GM12878 (cell line): ENCODE results near the gene PALMD. TPM values are rescaled to one million over a fixed set of nuclear protein-coding genes. Genes with fewer than 3 reads are reported as not detected.

Experiments used
- ATAC-seq: fragments of 200-7000 bp; cut with Tn5 transposase; 3 replicates; pipeline ENCODE4 v1.9.1; 2020; ENCODE audit warnings: mild to moderate bottlenecking, moderate library complexity
- BruUV-seq: library from RNA; stranded (reverse); fragments of 400-500 nt; replicated peaks from 2 replicates; lab custom pipeline; 2021; lab: Mats Ljungman, UMichigan
- CTCF ChIA-PET: fragments of 300-600 bp; sonication (Branson Sonifier 250); formaldehyde crosslinking; extraction: SDS; loops from one replicate; lab custom pipeline; 2021; ENCODE audit warnings: inconsistent platforms; lab: Yijun Ruan, JAX
- POLR2A ChIA-PET: fragments of 350-600 bp; formaldehyde crosslinking; extraction: SDS; loops from one replicate; lab custom pipeline; 2021; ENCODE audit warnings: inconsistent platforms; lab: Charles Lee
- RAD21 ChIA-PET: fragments of 300-600 bp; sonication (Branson Sonifier 250); formaldehyde crosslinking; loops from one replicate; lab custom pipeline; 2023; ENCODE audit warnings: antibody characterized with exemption; ENCODE audit not compliant: unreplicated experiment; lab: Charles Lee
- SMC1A ChIA-PET: fragments of 300-600 bp; sonication (Branson Sonifier 250); formaldehyde crosslinking; loops from one replicate; lab custom pipeline; 2023; ENCODE audit not compliant: unreplicated experiment, uncharacterized antibody; lab: Charles Lee
- DNase-seq: peaks from one replicate; pipeline ENCODE4 v3.0.0-alpha.2; 2011; ENCODE audit warnings: low read depth, low spot score
- FAIRE-seq: peaks from 3 replicates; lab custom pipeline; 2011; peaks lifted over from hg19 to GRCh38; lab: Jason Lieb, UNC
- H2AFZ ChIP-seq: 2 replicates; pipeline ENCODE4 v1.6.0; 2011; ENCODE audit warnings: low read depth, low read length, control low read depth; ENCODE audit not compliant: control insufficient read depth
- H3K27ac ChIP-seq: 2 replicates; pipeline ENCODE4 v1.5.1; 2011; ENCODE audit warnings: control low read depth; ENCODE audit not compliant: control insufficient read depth, insufficient read depth
- H3K27me3 ChIP-seq, 2 experiments: replicated peaks in 1 of 2; 2 replicates each; pipeline versions ENCODE4 v1.6.0 to v1.6.1; 2011; ENCODE audit warnings: low read length in 1 of 2; ENCODE audit not compliant: control insufficient read depth in 2 of 2, insufficient read depth in 2 of 2
- H3K36me3 ChIP-seq, 2 experiments: 2 replicates each; pipeline ENCODE4 v1.5.1; 2011; ENCODE audit warnings: low read length in 1 of 2; ENCODE audit not compliant: control insufficient read depth in 2 of 2, insufficient read depth in 2 of 2
- H3K4me1 ChIP-seq: 2 replicates; pipeline ENCODE4 v1.6.1; 2011; ENCODE audit warnings: mild to moderate bottlenecking, low read length, moderate library complexity, mixed read lengths; ENCODE audit not compliant: control insufficient read depth, insufficient read depth
- H3K4me2 ChIP-seq: 2 replicates; pipeline ENCODE4 v1.6.0; 2011; ENCODE audit warnings: control low read depth; ENCODE audit not compliant: control insufficient read depth, insufficient read depth
- H3K4me3 ChIP-seq: fragments of 200-600 bp; sonication (generic); 2 replicates; pipeline ENCODE4 v1.5.1; 2016
- H3K79me2 ChIP-seq: 2 replicates; pipeline ENCODE4 v1.6.0; 2011; ENCODE audit warnings: low read length; ENCODE audit not compliant: control insufficient read depth, insufficient read depth
- H3K9ac ChIP-seq: 2 replicates; pipeline ENCODE4 v1.8.0; 2011; ENCODE audit warnings: low read length, control low read depth, mixed read lengths; ENCODE audit not compliant: control insufficient read depth, insufficient read depth
- H3K9me3 ChIP-seq: replicated peaks from 3 replicates; pipeline ENCODE4 v1.5.1; 2011; ENCODE audit warnings: mild to moderate bottlenecking, low read length; ENCODE audit not compliant: control insufficient read depth, insufficient read depth
- H4K20me1 ChIP-seq: 2 replicates; pipeline ENCODE4 v1.6.0; 2011; ENCODE audit not compliant: control insufficient read depth, insufficient read depth
- ATF7 ChIP-seq: fragments of 450-650 bp; IDR thresholded peaks from 2 replicates; pipeline ENCODE4 v1.6.1; 2016; ENCODE audit warnings: low read depth, mild to moderate bottlenecking
- CREB1 ChIP-seq: IDR thresholded peaks from 2 replicates; pipeline ENCODE4 v1.6.1; 2012; ENCODE audit warnings: low read depth, mild to moderate bottlenecking, inconsistent platforms
- DPF2 ChIP-seq: fragments of 450-650 bp; IDR thresholded peaks from 2 replicates; pipeline ENCODE4 v1.6.1; 2017; ENCODE audit warnings: mild to moderate bottlenecking
- IRF4 ChIP-seq: IDR thresholded peaks from 2 replicates; pipeline ENCODE4 v1.6.1; 2011; ENCODE audit warnings: low read depth, low read length
- JUNB ChIP-seq: IDR thresholded peaks from 2 replicates; pipeline ENCODE4 v1.6.1; 2016; ENCODE audit warnings: antibody characterized with exemption, mild to moderate bottlenecking
- LARP7 ChIP-seq: fragments of 450-650 bp; IDR thresholded peaks from 2 replicates; pipeline ENCODE4 v1.6.1; 2017; ENCODE audit warnings: mild to moderate bottlenecking
- RFX5 ChIP-seq: IDR thresholded peaks from 2 replicates; pipeline ENCODE4 v1.6.1; 2011; ENCODE audit warnings: low read depth, low read length, improper control_type of control experiment
- SMAD5 ChIP-seq: IDR thresholded peaks from 2 replicates; pipeline ENCODE4 v1.6.1; 2016; ENCODE audit warnings: antibody characterized with exemption, low read depth
- ZNF217 ChIP-seq: fragments of 450-650 bp; IDR thresholded peaks from 2 replicates; pipeline ENCODE4 v1.6.1; 2017; ENCODE audit warnings: antibody characterized with exemption, mild to moderate bottlenecking
- ZSCAN29 ChIP-seq: fragments of 450-650 bp; IDR thresholded peaks from 2 replicates; pipeline ENCODE4 v1.6.1; 2017; ENCODE audit warnings: mild to moderate bottlenecking, moderate library complexity
- WGBS: methylation state at CpG from one replicate; pipeline ENCODE4 v1.1.6; 2016; ENCODE audit warnings: low lambda C conversion rate; ENCODE audit not compliant: insufficient replicate concordance, insufficient coverage; ENCODE audit errors: missing lambda C conversion rate; 5-methylcytosine and 5-hydroxymethylcytosine counted together
- in situ Hi-C: fragments of 300-500 bp; cut with MboI; formaldehyde crosslinking; loops from 9 replicates; pipeline ENCODE4 v1.14.3; 2018; ENCODE audit warnings: mixed read lengths
- intact Hi-C: fragments of 100-400 bp; cut with micrococcal nuclease; formaldehyde crosslinking; loops from one replicate; pipeline ENCODE4 v1.14.2; 2022; ENCODE audit not compliant: unreplicated experiment
- polyA plus RNA-seq, 11 experiments: library from polyadenylated mRNA; depleted of rRNA in 4 of 11; unstranded in 6 of 11; stranded (reverse) in 5 of 11; fragments of >200 nt; fragmentation: Nextera tagmentation in 4 of 11; fragmentation: Illumina TruSeq in 1 of 11; extraction: Ambion mirVana in 4 of 11; extraction: Trizol in 1 of 11; gene quantifications; 1 replicate in 1 of 11; 2 replicates in 10 of 11; pipeline versions ENCODE4 v1.2.1 to v1.2.3, GENCODE V29; 2011 to 2016; ENCODE audit warnings: inconsistent platforms in 2 of 11, missing spikeins in 2 of 11, low read depth in 1 of 11
- total RNA-seq, 4 experiments: library from RNA; depleted of rRNA in 3 of 4; stranded (reverse); fragments of >200 nt in 3 of 4; fragmentation: Illumina TruSeq in 1 of 4; extraction: Trizol in 1 of 4; gene quantifications; 2 replicates each; pipeline versions ENCODE4 v1.2.1 to v1.2.3, GENCODE V29; 2013 to 2021
- TF ChIP-seq, protein P1 (sequence below): fragments of 450-650 bp; IDR thresholded peaks from 2 replicates; pipeline ENCODE4 v1.6.1; 2016; ENCODE audit warnings: mild to moderate bottlenecking
- TF ChIP-seq, protein P2 (sequence below): fragments of 450-650 bp; IDR thresholded peaks from 2 replicates; pipeline ENCODE4 v1.6.1; 2017; ENCODE audit warnings: mild to moderate bottlenecking, moderate library complexity
- TF ChIP-seq, protein P3 (sequence below): fragments of 450-650 bp; IDR thresholded peaks from 2 replicates; pipeline ENCODE4 v1.6.1; 2018; ENCODE audit warnings: mild to moderate bottlenecking, low read depth, moderate library complexity; ENCODE audit not compliant: partially characterized antibody
- TF ChIP-seq, protein P4 (sequence below): IDR thresholded peaks from 2 replicates; pipeline ENCODE4 v1.6.1; 2011; ENCODE audit warnings: borderline replicate concordance, low read depth, mild to moderate bottlenecking, moderate library complexity, mixed read lengths, low read length; ENCODE audit not compliant: insufficient read depth; ENCODE audit errors: extremely low read length

PALMD gene
- total and polyA plus RNA-seq, 10 of the 15 experiments (the other 5 are each of a cell fraction or from before 2014, with no cell fraction given), result under 0.01 to 0.09 (median 0.04) TPM; not detected in 4

DNA sequence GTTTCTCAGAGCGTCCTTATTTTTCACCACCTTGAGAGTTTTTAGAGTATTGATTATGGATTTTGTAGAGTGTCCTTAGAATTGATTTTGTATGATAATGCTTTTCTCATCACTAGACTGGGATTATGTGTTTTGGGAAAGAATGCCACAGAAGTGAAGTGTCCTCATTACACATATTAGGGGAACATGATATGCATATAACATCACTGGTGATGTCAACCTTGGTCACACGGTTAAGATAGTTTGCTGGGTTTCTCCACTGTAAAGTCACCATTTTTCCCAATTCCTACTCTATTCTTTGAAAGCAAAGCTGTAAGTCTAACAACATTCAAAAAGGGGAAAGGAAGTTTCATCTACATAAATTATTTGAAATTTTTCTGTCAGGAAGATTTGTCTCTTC is 39.6 kb upstream of the PALMD start (continued):
- TF ChIP-seq, protein P1, sequence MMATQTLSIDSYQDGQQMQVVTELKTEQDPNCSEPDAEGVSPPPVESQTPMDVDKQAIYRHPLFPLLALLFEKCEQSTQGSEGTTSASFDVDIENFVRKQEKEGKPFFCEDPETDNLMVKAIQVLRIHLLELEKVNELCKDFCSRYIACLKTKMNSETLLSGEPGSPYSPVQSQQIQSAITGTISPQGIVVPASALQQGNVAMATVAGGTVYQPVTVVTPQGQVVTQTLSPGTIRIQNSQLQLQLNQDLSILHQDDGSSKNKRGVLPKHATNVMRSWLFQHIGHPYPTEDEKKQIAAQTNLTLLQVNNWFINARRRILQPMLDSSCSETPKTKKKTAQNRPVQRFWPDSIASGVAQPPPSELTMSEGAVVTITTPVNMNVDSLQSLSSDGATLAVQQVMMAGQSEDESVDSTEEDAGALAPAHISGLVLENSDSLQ, result no peak
- TF ChIP-seq ZSCAN29 (no peak), RFX5 (no peak), ZNF217 (no peak), ATF7 (no peak)
- TF ChIP-seq, protein P2, sequence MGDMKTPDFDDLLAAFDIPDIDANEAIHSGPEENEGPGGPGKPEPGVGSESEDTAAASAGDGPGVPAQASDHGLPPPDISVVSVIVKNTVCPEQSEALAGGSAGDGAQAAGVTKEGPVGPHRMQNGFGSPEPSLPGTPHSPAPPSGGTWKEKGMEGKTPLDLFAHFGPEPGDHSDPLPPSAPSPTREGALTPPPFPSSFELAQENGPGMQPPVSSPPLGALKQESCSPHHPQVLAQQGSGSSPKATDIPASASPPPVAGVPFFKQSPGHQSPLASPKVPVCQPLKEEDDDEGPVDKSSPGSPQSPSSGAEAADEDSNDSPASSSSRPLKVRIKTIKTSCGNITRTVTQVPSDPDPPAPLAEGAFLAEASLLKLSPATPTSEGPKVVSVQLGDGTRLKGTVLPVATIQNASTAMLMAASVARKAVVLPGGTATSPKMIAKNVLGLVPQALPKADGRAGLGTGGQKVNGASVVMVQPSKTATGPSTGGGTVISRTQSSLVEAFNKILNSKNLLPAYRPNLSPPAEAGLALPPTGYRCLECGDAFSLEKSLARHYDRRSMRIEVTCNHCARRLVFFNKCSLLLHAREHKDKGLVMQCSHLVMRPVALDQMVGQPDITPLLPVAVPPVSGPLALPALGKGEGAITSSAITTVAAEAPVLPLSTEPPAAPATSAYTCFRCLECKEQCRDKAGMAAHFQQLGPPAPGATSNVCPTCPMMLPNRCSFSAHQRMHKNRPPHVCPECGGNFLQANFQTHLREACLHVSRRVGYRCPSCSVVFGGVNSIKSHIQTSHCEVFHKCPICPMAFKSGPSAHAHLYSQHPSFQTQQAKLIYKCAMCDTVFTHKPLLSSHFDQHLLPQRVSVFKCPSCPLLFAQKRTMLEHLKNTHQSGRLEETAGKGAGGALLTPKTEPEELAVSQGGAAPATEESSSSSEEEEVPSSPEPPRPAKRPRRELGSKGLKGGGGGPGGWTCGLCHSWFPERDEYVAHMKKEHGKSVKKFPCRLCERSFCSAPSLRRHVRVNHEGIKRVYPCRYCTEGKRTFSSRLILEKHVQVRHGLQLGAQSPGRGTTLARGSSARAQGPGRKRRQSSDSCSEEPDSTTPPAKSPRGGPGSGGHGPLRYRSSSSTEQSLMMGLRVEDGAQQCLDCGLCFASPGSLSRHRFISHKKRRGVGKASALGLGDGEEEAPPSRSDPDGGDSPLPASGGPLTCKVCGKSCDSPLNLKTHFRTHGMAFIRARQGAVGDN, result no peak

DNA sequence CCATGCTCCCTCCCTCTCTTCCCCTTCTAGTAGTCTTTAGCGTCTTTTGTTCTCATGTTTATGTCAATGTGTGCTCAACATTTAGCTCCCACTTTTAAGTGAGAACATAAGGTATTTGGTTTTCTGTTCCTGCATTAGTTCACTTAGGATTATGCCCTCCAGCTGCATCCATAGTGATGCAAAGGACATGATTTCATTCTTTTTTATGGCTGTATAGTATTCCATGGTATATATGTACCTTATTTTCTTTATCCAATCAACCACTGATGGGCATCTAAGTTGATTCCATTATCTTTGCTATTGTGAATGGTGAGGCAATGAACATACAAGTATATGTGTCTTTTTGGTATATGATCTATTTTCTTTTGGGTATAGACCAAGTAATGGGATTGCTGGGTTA is 38.3 kb upstream of the PALMD start:
- Histone ChIP-seq H3K27me3 (no peaks in the 10 kb centered on the region), H3K27ac (no peak overlapping the region), H4K20me1 (no peaks in the 10 kb centered on the region), H3K4me3 (no peak overlapping the region), H3K4me1 (no peaks in the 10 kb centered on the region), H3K9ac (no peak overlapping the region), H3K79me2 (no peaks in the 10 kb centered on the region), H3K9me3 (no peaks in the 10 kb centered on the region), H3K36me3 (no peaks in the 10 kb centered on the region), H3K4me2 (no peak overlapping the region), H2AFZ (no peak overlapping the region)
- TF ChIP-seq, protein P3, sequence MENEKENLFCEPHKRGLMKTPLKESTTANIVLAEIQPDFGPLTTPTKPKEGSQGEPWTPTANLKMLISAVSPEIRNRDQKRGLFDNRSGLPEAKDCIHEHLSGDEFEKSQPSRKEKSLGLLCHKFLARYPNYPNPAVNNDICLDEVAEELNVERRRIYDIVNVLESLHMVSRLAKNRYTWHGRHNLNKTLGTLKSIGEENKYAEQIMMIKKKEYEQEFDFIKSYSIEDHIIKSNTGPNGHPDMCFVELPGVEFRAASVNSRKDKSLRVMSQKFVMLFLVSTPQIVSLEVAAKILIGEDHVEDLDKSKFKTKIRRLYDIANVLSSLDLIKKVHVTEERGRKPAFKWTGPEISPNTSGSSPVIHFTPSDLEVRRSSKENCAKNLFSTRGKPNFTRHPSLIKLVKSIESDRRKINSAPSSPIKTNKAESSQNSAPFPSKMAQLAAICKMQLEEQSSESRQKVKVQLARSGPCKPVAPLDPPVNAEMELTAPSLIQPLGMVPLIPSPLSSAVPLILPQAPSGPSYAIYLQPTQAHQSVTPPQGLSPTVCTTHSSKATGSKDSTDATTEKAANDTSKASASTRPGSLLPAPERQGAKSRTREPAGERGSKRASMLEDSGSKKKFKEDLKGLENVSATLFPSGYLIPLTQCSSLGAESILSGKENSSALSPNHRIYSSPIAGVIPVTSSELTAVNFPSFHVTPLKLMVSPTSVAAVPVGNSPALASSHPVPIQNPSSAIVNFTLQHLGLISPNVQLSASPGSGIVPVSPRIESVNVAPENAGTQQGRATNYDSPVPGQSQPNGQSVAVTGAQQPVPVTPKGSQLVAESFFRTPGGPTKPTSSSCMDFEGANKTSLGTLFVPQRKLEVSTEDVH, result no peak
- TF ChIP-seq, protein P4, sequence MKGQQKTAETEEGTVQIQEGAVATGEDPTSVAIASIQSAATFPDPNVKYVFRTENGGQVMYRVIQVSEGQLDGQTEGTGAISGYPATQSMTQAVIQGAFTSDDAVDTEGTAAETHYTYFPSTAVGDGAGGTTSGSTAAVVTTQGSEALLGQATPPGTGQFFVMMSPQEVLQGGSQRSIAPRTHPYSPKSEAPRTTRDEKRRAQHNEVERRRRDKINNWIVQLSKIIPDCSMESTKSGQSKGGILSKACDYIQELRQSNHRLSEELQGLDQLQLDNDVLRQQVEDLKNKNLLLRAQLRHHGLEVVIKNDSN, result no peak
- no peak for TF ChIP-seq SMAD5
- TF ChIP-seq JUNB, result no peak
- TF ChIP-seq DPF2, result no peak
- TF ChIP-seq CREB1, result no peak
- no peak for TF ChIP-seq LARP7
- TF ChIP-seq IRF4, result no peak
- no TSS peak for BruUV-seq
- ChIA-PET CTCF (no interaction called here), POLR2A (no interaction called here), SMC1A (no interaction called here), RAD21 (no interaction called here)
- ATAC-seq (no peak), FAIRE-seq (no peak), DNase-seq (no peak)
- intact Hi-C loops, result no loop called here
- in situ Hi-C loops, result no loop called here
- WGBS, result 45% methylated on average over 1 of the region's 1 CpG
